H9 (cell line): ENCODE measurements around the gene ADORA2B. TPM values are rescaled to one million over a fixed set of nuclear protein-coding genes. Genes with fewer than 3 reads are reported as not detected.

Experiments used
- DNase-seq: peaks from one replicate; pipeline ENCODE4 v3.0.0-alpha.2; 2017
- H2AFZ ChIP-seq: one replicate; pipeline ENCODE4 v1.6.1; 2013; ENCODE audit warnings: mild to moderate bottlenecking, low read length, control low read depth, moderate library complexity
- H2AK5ac ChIP-seq: 2 replicates; pipeline ENCODE4 v1.6.1; 2013; ENCODE audit warnings: low read length, control low read depth, mixed read lengths; ENCODE audit not compliant: insufficient read length
- H2BK120ac ChIP-seq: one replicate; pipeline ENCODE4 v1.6.1; 2013; ENCODE audit warnings: low read depth, mild to moderate bottlenecking, low read length, control low read depth, inconsistent platforms; ENCODE audit not compliant: poor library complexity, severe bottlenecking
- H2BK12ac ChIP-seq: 2 replicates; pipeline ENCODE4 v1.6.1; 2013; ENCODE audit warnings: low read length, control low read depth, mixed read lengths, low read depth; ENCODE audit not compliant: insufficient read length
- H2BK15ac ChIP-seq: 2 replicates; pipeline ENCODE4 v1.6.1; 2013; ENCODE audit warnings: low read depth, low read length, control low read depth
- H2BK20ac ChIP-seq: one replicate; pipeline ENCODE4 v1.6.1; 2013; ENCODE audit warnings: low read depth, mild to moderate bottlenecking, low read length, control low read depth, inconsistent platforms; ENCODE audit not compliant: poor library complexity, severe bottlenecking
- H2BK5ac ChIP-seq: 2 replicates; pipeline ENCODE4 v1.6.1; 2013; ENCODE audit warnings: low read length, control low read depth, mixed read lengths; ENCODE audit not compliant: insufficient read length
- H3K14ac ChIP-seq: 2 replicates; pipeline ENCODE4 v1.6.1; 2013; ENCODE audit warnings: low read length, control low read depth; ENCODE audit not compliant: insufficient read depth
- H3K18ac ChIP-seq: 2 replicates; pipeline ENCODE4 v1.6.1; 2013; ENCODE audit warnings: low read depth, mild to moderate bottlenecking, mixed read lengths, low read length, control low read depth; ENCODE audit not compliant: insufficient read length
- H3K23ac ChIP-seq: 2 replicates; pipeline ENCODE4 v1.6.1; 2013; ENCODE audit warnings: low read length, control low read depth, mixed read lengths, low read depth; ENCODE audit not compliant: insufficient read length
- H3K23me2 ChIP-seq: 2 replicates; pipeline ENCODE4 v1.6.1; 2013; ENCODE audit warnings: low read depth, mild to moderate bottlenecking, mixed read lengths, low read length, control low read depth; ENCODE audit not compliant: insufficient read length, poor library complexity, severe bottlenecking
- H3K27ac ChIP-seq: 2 replicates; pipeline ENCODE4 v1.5.1; 2013; ENCODE audit warnings: low read length, control low read depth, mixed read lengths, low read depth; ENCODE audit not compliant: insufficient read length
- H3K27me3 ChIP-seq: 2 replicates; pipeline ENCODE4 v1.6.1; 2013; ENCODE audit warnings: low read length, control low read depth, inconsistent platforms; ENCODE audit not compliant: insufficient read depth
- H3K4ac ChIP-seq: 2 replicates; pipeline ENCODE4 v1.6.1; 2013; ENCODE audit warnings: low read depth, mild to moderate bottlenecking, control low read depth, inconsistent platforms, low read length, moderate library complexity
- H3K4me1 ChIP-seq: 2 replicates; pipeline ENCODE4 v1.6.1; 2013; ENCODE audit warnings: low read length, control low read depth, inconsistent platforms; ENCODE audit not compliant: insufficient read depth
- H3K4me2 ChIP-seq: 2 replicates; pipeline ENCODE4 v1.6.1; 2013; ENCODE audit warnings: low read length, control low read depth, mixed read lengths; ENCODE audit not compliant: insufficient read length, insufficient read depth
- H3K56ac ChIP-seq: 2 replicates; pipeline ENCODE4 v1.6.1; 2013; ENCODE audit warnings: low read depth, mild to moderate bottlenecking, mixed read lengths, low read length, control low read depth; ENCODE audit not compliant: insufficient read length
- H3K79me1 ChIP-seq: 2 replicates; pipeline ENCODE4 v1.6.1; 2013; ENCODE audit warnings: low read depth, mild to moderate bottlenecking, moderate library complexity, low read length, control low read depth, inconsistent platforms; ENCODE audit not compliant: insufficient read depth, poor library complexity, severe bottlenecking
- H3K79me2 ChIP-seq: 2 replicates; pipeline ENCODE4 v1.6.1; 2013; ENCODE audit warnings: low read length, control low read depth, inconsistent platforms; ENCODE audit not compliant: insufficient read depth
- H3K9ac ChIP-seq: 2 replicates; pipeline ENCODE4 v1.6.1; 2013; ENCODE audit warnings: low read length, control low read depth, mixed read lengths; ENCODE audit not compliant: insufficient read length; ENCODE audit errors: extremely low read depth
- H3K9me3 ChIP-seq: one replicate; pipeline ENCODE4 v1.6.1; 2013; ENCODE audit warnings: low read depth, low read length, inconsistent platforms; ENCODE audit not compliant: control insufficient read depth
- H3T11ph ChIP-seq: one replicate; pipeline ENCODE4 v1.6.1; 2013; ENCODE audit warnings: mild to moderate bottlenecking, low read length, control low read depth, inconsistent platforms
- H4K20me1 ChIP-seq: one replicate; pipeline ENCODE4 v1.6.1; 2013; ENCODE audit not compliant: control insufficient read depth, insufficient read length, insufficient read depth
- H4K5ac ChIP-seq: 2 replicates; pipeline ENCODE4 v1.6.1; 2013; ENCODE audit warnings: low read depth, mild to moderate bottlenecking, mixed read lengths, low read length, control low read depth; ENCODE audit not compliant: insufficient read length
- H4K8ac ChIP-seq: replicated peaks from 2 replicates; pipeline ENCODE4 v1.6.1; 2013; ENCODE audit warnings: low read length, control low read depth, mixed read lengths, low read depth; ENCODE audit not compliant: insufficient read length
- H4K91ac ChIP-seq: 2 replicates; pipeline ENCODE4 v1.6.1; 2013; ENCODE audit warnings: low read depth, mild to moderate bottlenecking, moderate library complexity, mixed read lengths, low read length, control low read depth; ENCODE audit not compliant: insufficient read length
- H3K27ac Mint-ChIP-seq, 3 experiments: 2 replicates in 2 of 3; 3 replicates in 1 of 3; pipeline ENCODE4 v1.8.0; 2020 to 2021; ENCODE audit warnings: mixed read lengths in 3 of 3, mild to moderate bottlenecking in 1 of 3, moderate library complexity in 1 of 3
- H3K27me3 Mint-ChIP-seq: 2 replicates; pipeline ENCODE4 v1.8.0; 2021; ENCODE audit warnings: low read depth, mild to moderate bottlenecking, moderate library complexity, mixed read lengths
- H3K36me3 Mint-ChIP-seq, 3 experiments: 2 replicates in 2 of 3; 3 replicates in 1 of 3; pipeline ENCODE4 v1.8.0; 2020 to 2021; ENCODE audit warnings: low read depth in 3 of 3, mixed read lengths in 3 of 3; ENCODE audit not compliant: insufficient read depth in 1 of 3
- H3K4me1 Mint-ChIP-seq, 2 experiments: 2 replicates each; pipeline ENCODE4 v1.8.0; 2020; ENCODE audit warnings: mixed read lengths in 2 of 2
- H3K4me3 Mint-ChIP-seq, 2 experiments: 2 replicates in 1 of 2; 3 replicates in 1 of 2; pipeline ENCODE4 v1.8.0; 2020 to 2021; ENCODE audit warnings: mild to moderate bottlenecking in 2 of 2, mixed read lengths in 2 of 2, moderate library complexity in 1 of 2
- H3K9me3 Mint-ChIP-seq, 2 experiments: 2 replicates in 1 of 2; 3 replicates in 1 of 2; pipeline ENCODE4 v1.8.0; 2020; ENCODE audit warnings: mild to moderate bottlenecking in 2 of 2, mixed read lengths in 2 of 2, moderate library complexity in 1 of 2
- CTCF ChIP-seq: fragments of 200-600 bp; sonication (generic); conservative IDR thresholded peaks from 3 replicates; pipeline ENCODE4 v1.8.0; 2021; ENCODE audit warnings: antibody characterized with exemption, mild to moderate bottlenecking
- WGBS: extraction: QIAGEN DNeasy Blood & Tissue Kit; methylation state at CpG from one replicate; pipeline ENCODE4 v1.1.7; 2013; ENCODE audit warnings: missing lambda C conversion rate, low lambda C conversion rate, mixed read lengths; ENCODE audit not compliant: insufficient read length; ENCODE audit errors: extremely low coverage; 5-methylcytosine and 5-hydroxymethylcytosine counted together
- total RNA-seq: library from RNA; stranded (reverse); gene quantifications from 2 replicates; pipeline ENCODE4 v1.2.1, GENCODE V29; 2021

Gene ADORA2B
- total RNA-seq, 1 experiment from 2014 or later = 3.1 TPM

- Histone ChIP-seq H3K23me2 (no peaks in the 10 kb centered on the region), H3T11ph (no peak overlapping the region), H2BK20ac (no peak overlapping the region), H3K4ac (no peak overlapping the region), H2AFZ (no peak overlapping the region), H3K23ac (no peak overlapping the region), H2AK5ac (no peak overlapping the region), H2BK15ac (no peak overlapping the region), H4K20me1 (no peaks in the 10 kb centered on the region), H3K9me3 (no peaks in the 10 kb centered on the region), H2BK12ac (no peak overlapping the region), H3K27me3 (no peaks in the 10 kb centered on the region), H2BK5ac (no peak overlapping the region), H4K8ac (no peak overlapping the region), H2BK120ac (no peak overlapping the region), H4K5ac (no peak overlapping the region), H3K14ac (no peak overlapping the region; the same call in 1 of the 2 replicates), H3K9ac (no peak overlapping the region), H4K91ac (no peak overlapping the region), H3K4me1 (no peaks in the 10 kb centered on the region), H3K79me2 (no peaks in the 10 kb centered on the region), H3K4me2 (no peak overlapping the region), H3K79me1 (no peaks in the 10 kb centered on the region), H3K27ac (no peak overlapping the region), H3K18ac (no peak overlapping the region), H3K56ac (no peak overlapping the region)
- Mint-ChIP-seq H3K9me3 (no peaks in the 10 kb centered on the region), H3K27ac (no peak overlapping the region), H3K36me3 (no peaks in the 10 kb centered on the region), H3K27me3 (peaks cover 9% of the 10 kb centered on the region), H3K4me3 (no peak overlapping the region), H3K4me1 (peaks cover 8% of the 10 kb centered on the region in 2 experiments)
- no CpG with 5 or more reads among the region's 6 CpGs for WGBS
- DNase-seq = no peak
- TF ChIP-seq CTCF = no peak
Observed at GRCh38 chr17:15930426-15930825, 14.5 kb upstream of the ADORA2B start.
